ENCODE results near the gene KDM5B.

- TF ChIP-seq POLR2AphosphoS5 (IDR thresholded peaks at IDR 0.05; ENCODE audit: low read depth, low read length), result no peak
- TF ChIP-seq KDM1A (IDR thresholded peaks at IDR 0.05; ENCODE audit: borderline replicate concordance, low read length), result no peak
- no peak for TF ChIP-seq USF2 (IDR thresholded peaks at IDR 0.05; ENCODE audit: low read length)
These were observed 125.2 kb downstream of the KDM5B start for GRCh38 chr1:202683029-202683428.

Data from H1 (cell line).